ENCODE measurements around the gene DSCAM. TPM values are rescaled to one million over a fixed set of nuclear protein-coding genes. Genes with fewer than 3 reads are reported as not detected.

DSCAM gene
- total and polyA plus RNA-seq, 10 of the 15 experiments (the other 5 are each of a cell fraction or from before 2014, with no cell fraction given), result not detected

DNA sequence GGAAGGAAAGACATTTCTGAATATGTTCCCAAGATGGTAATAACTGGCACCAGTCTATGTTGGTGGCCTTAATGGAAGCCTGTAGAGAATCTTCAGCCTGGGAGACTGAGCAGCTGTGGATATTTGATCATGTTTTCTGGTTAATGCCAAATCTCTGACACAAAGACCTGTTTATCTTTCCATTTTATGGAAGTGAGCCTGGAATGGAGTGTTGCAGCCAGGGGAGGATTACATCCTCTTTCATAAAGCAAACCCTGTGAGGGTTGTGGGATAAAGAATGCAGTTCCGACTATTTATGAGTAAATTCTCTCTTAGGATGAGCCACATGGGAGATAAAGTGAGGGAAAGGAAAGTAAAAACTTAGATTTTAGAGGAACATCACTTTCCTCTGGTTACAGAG, 835.6 kb downstream of the DSCAM start:
- Histone ChIP-seq H3K4me2 (ENCODE audit: control insufficient read depth, insufficient read depth) (no peak overlapping the region), H3K4me3 (no peak overlapping the region), H3K9ac (ENCODE audit: control insufficient read depth, insufficient read depth, low read length) (no peak overlapping the region), H3K27ac (ENCODE audit: control insufficient read depth, insufficient read depth) (no peak overlapping the region), H3K27me3 (replicated peaks in 1 of 2; ENCODE audit: control insufficient read depth in 2 of 2, insufficient read depth in 2 of 2, low read length in 1 of 2) (no peaks in the 10 kb centered on the region), H3K79me2 (ENCODE audit: control insufficient read depth, insufficient read depth, low read length) (no peaks in the 10 kb centered on the region), H3K4me1 (ENCODE audit: control insufficient read depth, insufficient read depth, low read length) (no peaks in the 10 kb centered on the region), H3K36me3 (ENCODE audit: control insufficient read depth in 2 of 2, insufficient read depth in 2 of 2, low read length in 1 of 2) (no peaks in the 10 kb centered on the region), H2AFZ (ENCODE audit: control insufficient read depth, low read depth, low read length) (no peak overlapping the region), H4K20me1 (ENCODE audit: control insufficient read depth, insufficient read depth) (no peaks in the 10 kb centered on the region), H3K9me3 (replicated peaks; ENCODE audit: control insufficient read depth, insufficient read depth, low read length) (no peaks in the 10 kb centered on the region; the same call in 2 of the 3 replicates)
- ChIA-PET RAD21 (ENCODE audit: unreplicated experiment) (no interaction called here), SMC1A (ENCODE audit: uncharacterized antibody, unreplicated experiment) (no interaction called here), POLR2A (no interaction called here), CTCF (no interaction called here)
- TF ChIP-seq IRF5 (IDR thresholded peaks at IDR 0.05; ENCODE audit: borderline replicate concordance) (no peak), NFYA (IDR thresholded peaks at IDR 0.05; ENCODE audit: borderline replicate concordance, low read depth, low read length) (no peak), BCL3 (IDR thresholded peaks at IDR 0.05; ENCODE audit: borderline replicate concordance, insufficient read depth, low read depth, low read length, poor library complexity, severe bottlenecking) (no peak), TCF12 (IDR thresholded peaks at IDR 0.05; ENCODE audit: low read depth, low read length) (no peak), CHD2 (IDR thresholded peaks at IDR 0.05; ENCODE audit: borderline replicate concordance, low read depth, low read length) (no peak), KDM1A (IDR thresholded peaks at IDR 0.05; ENCODE audit: borderline replicate concordance) (no peak), NFIC (IDR thresholded peaks at IDR 0.05; ENCODE audit: low read depth, low read length) (no peak), EGR1 (IDR thresholded peaks at IDR 0.05; ENCODE audit: borderline replicate concordance in 1 of 2, low read depth in 2 of 2, low read length in 2 of 2) (no peak), SMAD5 (IDR thresholded peaks at IDR 0.05; ENCODE audit: low read depth) (no peak), NFXL1 (IDR thresholded peaks at IDR 0.05; ENCODE audit: borderline replicate concordance) (no peak), ZNF24 (IDR thresholded peaks at IDR 0.05) (no peak), CBX3 (IDR thresholded peaks at IDR 0.05; ENCODE audit: borderline replicate concordance, low read depth) (no peak)
- BruUV-seq (replicated peaks), result no TSS peak
- no peak for ATAC-seq
- in situ Hi-C loops (cut with MboI) (no loop called here), intact Hi-C loops (cut with micrococcal nuclease; ENCODE audit: unreplicated experiment) (no loop called here)
- WGBS (ENCODE audit: insufficient coverage, insufficient replicate concordance, low lambda C conversion rate, missing lambda C conversion rate), result 0% methylated on average over 1 of the region's 1 CpG
- FAIRE-seq, result no peak
- no peak for DNase-seq (ENCODE audit: low read depth, low spot score)

Measured in GM12878 (cell line).